OCI-LY7 (cell line): ENCODE results near the gene KIF6. TPM values are rescaled to one million over a fixed set of nuclear protein-coding genes. Genes with fewer than 3 reads are reported as not detected.

Source experiments
- BruUV-seq: library from RNA; stranded (reverse); fragments of 400-500 nt; replicated peaks from 2 replicates; lab custom pipeline; 2021; lab: Mats Ljungman, UMichigan
- CTCF ChIA-PET: fragments of 300-600 bp; sonication (Branson Sonifier 250); formaldehyde crosslinking; loops from one replicate; lab custom pipeline; 2022; ENCODE audit warnings: antibody characterized with exemption; ENCODE audit not compliant: unreplicated experiment; lab: Charles Lee
- POLR2A ChIA-PET: fragments of 300-600 bp; sonication (Branson Sonifier 250); formaldehyde crosslinking; loops from one replicate; lab custom pipeline; 2022; ENCODE audit warnings: antibody characterized with exemption; lab: Charles Lee
- DNase-seq: peaks from one replicate; pipeline ENCODE4 v3.0.0-alpha.2; 2015; ENCODE audit warnings: low spot score
- H2AFZ ChIP-seq: fragments of 200-600 bp; sonication (generic), shearing (Covaris generic); 2 replicates; pipeline ENCODE4 v1.6.1; 2014; ENCODE audit warnings: mild to moderate bottlenecking, antibody characterized with exemption, low read length, moderate library complexity
- H3K27ac ChIP-seq: fragments of 200-600 bp; sonication (generic); 2 replicates; pipeline ENCODE4 v1.5.1; 2014; ENCODE audit warnings: mixed run types, low read depth, mild to moderate bottlenecking, moderate library complexity, low read length, inconsistent platforms; ENCODE audit not compliant: poor library complexity, severe bottlenecking
- H3K36me3 ChIP-seq: fragments of 200-600 bp; sonication (generic); 2 replicates; pipeline ENCODE4 v1.6.1; 2014; ENCODE audit warnings: mild to moderate bottlenecking, antibody characterized with exemption, low read length, moderate library complexity, mixed read lengths; ENCODE audit not compliant: insufficient read depth
- H3K4me1 ChIP-seq: fragments of 200-600 bp; sonication (generic); 2 replicates; pipeline ENCODE4 v1.5.1; 2014; ENCODE audit warnings: mild to moderate bottlenecking, low read length; ENCODE audit not compliant: insufficient read depth, poor library complexity, severe bottlenecking
- H3K4me2 ChIP-seq: fragments of 200-600 bp; sonication (generic); 2 replicates; pipeline ENCODE4 v1.6.1; 2014; ENCODE audit warnings: mild to moderate bottlenecking, low read length
- H3K4me3 ChIP-seq: fragments of 200-600 bp; sonication (generic); 2 replicates; pipeline ENCODE4 v1.5.1; 2014; ENCODE audit warnings: mild to moderate bottlenecking, low read depth, low read length; ENCODE audit not compliant: poor library complexity, severe bottlenecking
- H3K79me2 ChIP-seq: fragments of 200-600 bp; sonication (generic); 2 replicates; pipeline ENCODE4 v1.6.1; 2016; ENCODE audit warnings: low read depth, mild to moderate bottlenecking, low read length, moderate library complexity, mixed read lengths; ENCODE audit not compliant: insufficient read depth
- H3K9me2 ChIP-seq: fragments of 200-600 bp; sonication (generic); 2 replicates; pipeline ENCODE4 v1.6.1; 2016; ENCODE audit warnings: mild to moderate bottlenecking, low read length, mixed read lengths; ENCODE audit not compliant: insufficient read depth
- H3K9me3 ChIP-seq: fragments of 200-600 bp; sonication (generic); 2 replicates; pipeline ENCODE4 v1.6.1; 2014; ENCODE audit warnings: mild to moderate bottlenecking, mixed run types, low read length, mixed read lengths
- H4K20me1 ChIP-seq: fragments of 200-600 bp; sonication (generic); 2 replicates; pipeline ENCODE4 v1.6.1; 2014; ENCODE audit warnings: mild to moderate bottlenecking, antibody characterized with exemption, low read length, moderate library complexity, mixed read lengths; ENCODE audit not compliant: insufficient read depth
- CTCF ChIP-seq: fragments of 200-600 bp; sonication (generic); conservative IDR thresholded peaks from 2 replicates; pipeline ENCODE4 v1.5.1; 2014; ENCODE audit warnings: mild to moderate bottlenecking, antibody characterized with exemption, low read length, moderate library complexity, mixed read lengths
- EZH2phosphoT487 ChIP-seq: fragments of 200-600 bp; sonication (generic); IDR thresholded peaks from 2 replicates; pipeline ENCODE4 v1.6.1; 2018; ENCODE audit warnings: low read depth, borderline replicate concordance, mild to moderate bottlenecking, mixed run types, antibody characterized with exemption, low read length, moderate library complexity, mixed read lengths
- intact Hi-C: fragments of 100-400 bp; cut with micrococcal nuclease; formaldehyde crosslinking; loops from one replicate; pipeline ENCODE4 v1.10.0; 2022; ENCODE audit not compliant: unreplicated experiment
- total RNA-seq, 2 experiments: library from RNA; depleted of rRNA in 1 of 2; stranded (reverse); fragments of >200 nt in 1 of 2; shearing (Covaris generic) in 1 of 2; gene quantifications; 2 replicates each; pipeline ENCODE4 v1.2.3, GENCODE V29; 2014 to 2022

Gene KIF6
- total RNA-seq, 2 experiments from 2014 or later: not detected

- Histone ChIP-seq H3K79me2 (no peaks in the 10 kb centered on the region), H3K4me3 (no peak overlapping the region), H3K9me3 (no peaks in the 10 kb centered on the region), H3K4me2 (no peak overlapping the region), H4K20me1 (no peaks in the 10 kb centered on the region), H3K9me2 (no peaks in the 10 kb centered on the region), H3K27ac (no peak overlapping the region), H2AFZ (no peak overlapping the region), H3K36me3 (no peaks in the 10 kb centered on the region), H3K4me1 (no peaks in the 10 kb centered on the region)
- ChIA-PET POLR2A (no interaction called here), CTCF (no interaction called here)
- BruUV-seq: no TSS peak
- intact Hi-C loops: no loop called here
- TF ChIP-seq EZH2phosphoT487: no peak
- no peak for TF ChIP-seq CTCF
- DNase-seq: no peak
These were observed 28.0 kb downstream of the KIF6 start for GRCh38 chr6:39696986-39697788.

DNA sequence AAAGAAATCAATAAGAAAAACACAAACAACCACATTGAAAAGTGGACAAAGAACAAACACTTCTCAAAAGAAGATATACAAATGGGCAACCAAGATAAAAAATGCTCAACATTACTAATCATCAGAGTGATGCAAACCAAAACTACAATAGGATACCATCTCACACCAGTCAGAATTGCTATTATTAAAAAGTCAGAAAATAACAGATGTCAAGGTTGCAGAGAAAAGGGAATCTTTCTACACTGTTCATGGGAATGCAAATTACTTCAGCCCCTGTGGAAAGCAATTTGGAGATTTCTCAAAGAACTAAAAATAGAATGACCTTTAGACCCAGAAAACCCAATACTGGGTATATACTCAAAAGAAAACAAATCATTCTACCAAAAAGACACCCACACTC is 29.8 kb downstream of the KIF6 start:
- Histone ChIP-seq H3K4me2 (no peak overlapping the region), H3K27ac (no peak overlapping the region), H3K4me3 (no peak overlapping the region), H3K9me2 (no peaks in the 10 kb centered on the region), H3K79me2 (no peaks in the 10 kb centered on the region), H4K20me1 (no peaks in the 10 kb centered on the region), H3K9me3 (no peaks in the 10 kb centered on the region), H3K36me3 (no peaks in the 10 kb centered on the region), H2AFZ (no peak overlapping the region), H3K4me1 (no peaks in the 10 kb centered on the region)
- TF ChIP-seq EZH2phosphoT487 (no peak), CTCF (no peak)
- ChIA-PET POLR2A (no interaction called here), CTCF (interaction anchor here (0.6 kb wide), 1 partner anchor 728 kb away, joined by 3 read pairs; no protein-coding TSS in a partner anchor)
- no peak for DNase-seq
- BruUV-seq: no TSS peak
- intact Hi-C loops: no loop called here

DNA sequence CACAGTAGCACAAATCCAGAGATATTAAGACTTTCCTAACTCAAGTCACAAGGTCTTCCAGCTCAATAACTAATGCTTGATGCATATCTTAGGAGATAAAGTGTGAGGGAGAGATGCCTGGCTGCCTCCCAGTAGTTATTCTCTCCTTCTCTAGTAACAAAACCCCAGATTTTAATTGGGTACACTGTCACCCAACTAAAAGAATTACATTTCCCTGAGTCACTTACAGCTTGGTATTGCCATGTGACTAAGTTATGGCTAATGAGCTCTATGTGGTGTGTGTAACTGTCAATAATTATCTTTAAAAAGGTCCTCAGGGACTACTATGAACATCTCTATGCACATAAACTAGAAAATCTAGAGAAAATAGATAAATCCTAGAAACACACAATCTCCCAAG is 32.0 kb downstream of the KIF6 start:
- no peaks in the 10 kb centered on the region for H3K4me1 ChIP-seq
- CTCF ChIA-PET: no interaction called here
- no peak for DNase-seq
- no peak overlapping the region for H2AFZ ChIP-seq
- H3K4me2 ChIP-seq: no peak overlapping the region
- H3K36me3 ChIP-seq: no peaks in the 10 kb centered on the region
- no TSS peak for BruUV-seq
- POLR2A ChIA-PET: no interaction called here
- no peaks in the 10 kb centered on the region for H3K79me2 ChIP-seq
- H3K27ac ChIP-seq: no peak overlapping the region
- H4K20me1 ChIP-seq: no peaks in the 10 kb centered on the region
- H3K4me3 ChIP-seq: no peak overlapping the region
- intact Hi-C loops: no loop called here
- H3K9me2 ChIP-seq: no peaks in the 10 kb centered on the region
- TF ChIP-seq CTCF: no peak
- no peak for TF ChIP-seq EZH2phosphoT487
- H3K9me3 ChIP-seq: no peaks in the 10 kb centered on the region
